H1 (cell line): ENCODE measurements around the gene CRAT. TPM values are rescaled to one million over a fixed set of nuclear protein-coding genes. Genes with fewer than 3 reads are reported as not detected.

ENCODE experiments used
- POLR2AphosphoS5 ChIP-seq: IDR thresholded peaks from 2 replicates; pipeline ENCODE4 v1.6.1; 2011; ENCODE audit warnings: low read depth, low read length
- RNF2 ChIP-seq: fragments of 200-900, 300-1000 bp; sonication (generic); IDR thresholded peaks from 2 replicates; pipeline ENCODE4 v1.7.1; 2016; ENCODE audit warnings: borderline replicate concordance, low read depth, mild to moderate bottlenecking, antibody characterized with exemption, low read length; ENCODE audit not compliant: poor library complexity, severe bottlenecking; ENCODE audit errors: missing control alignments
- polyA plus RNA-seq, 7 experiments: library from polyadenylated mRNA; depleted of rRNA in 3 of 7; stranded (reverse) in 5 of 7; unstranded in 2 of 7; fragments of >200 nt in 5 of 7; fragments of 200-250 nt in 2 of 7; gene quantifications; 1 replicate in 5 of 7; 2 replicates in 1 of 7; 4 replicates in 1 of 7; pipeline versions ENCODE4 v1.2.1 to v1.2.3, GENCODE V29; 2011 to 2013; ENCODE audit warnings: missing spikeins in 2 of 7, mixed read lengths in 2 of 7
- total RNA-seq: library from RNA; stranded (reverse); fragmentation: NEBNext Ultra II Directional; extraction: Animal tissue kit (Norgen Biotek cat#: 25700); gene quantifications from 2 replicates; pipeline ENCODE4 v1.2.1, GENCODE V29; 2021
- TF ChIP-seq, protein P1 (sequence below): IDR thresholded peaks from 2 replicates; pipeline ENCODE4 v1.6.1; 2012; ENCODE audit warnings: inconsistent platforms

CRAT gene
- total and polyA plus RNA-seq, 2 of the 8 experiments (the other 6 are each of a cell fraction or from before 2014, with no cell fraction given), result 8.2 to 17.3 TPM

DNA sequence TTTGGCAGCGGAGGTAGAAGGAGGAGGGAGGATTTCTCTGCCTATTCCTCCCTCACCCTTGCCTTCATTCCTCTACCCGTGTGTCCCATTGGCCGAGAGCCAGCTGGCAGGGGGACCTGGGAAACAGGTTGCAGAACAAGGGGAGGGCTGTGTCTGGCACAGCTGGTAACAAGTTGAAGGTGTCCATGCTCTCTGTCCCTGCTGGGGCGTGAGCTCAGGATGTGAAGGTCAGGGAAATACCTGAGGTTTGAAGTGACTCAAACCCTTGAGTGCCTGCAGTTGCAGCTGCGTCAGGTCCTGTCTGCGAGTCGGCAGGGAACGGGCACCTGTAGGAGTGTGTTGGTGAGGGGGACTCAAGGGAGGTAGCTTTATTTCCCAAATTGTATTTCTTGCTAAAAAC lies 58.0 kb downstream of the CRAT start (continued):
- TF ChIP-seq RNF2, result no peak
- no peak for TF ChIP-seq POLR2AphosphoS5
- TF ChIP-seq, protein P1, sequence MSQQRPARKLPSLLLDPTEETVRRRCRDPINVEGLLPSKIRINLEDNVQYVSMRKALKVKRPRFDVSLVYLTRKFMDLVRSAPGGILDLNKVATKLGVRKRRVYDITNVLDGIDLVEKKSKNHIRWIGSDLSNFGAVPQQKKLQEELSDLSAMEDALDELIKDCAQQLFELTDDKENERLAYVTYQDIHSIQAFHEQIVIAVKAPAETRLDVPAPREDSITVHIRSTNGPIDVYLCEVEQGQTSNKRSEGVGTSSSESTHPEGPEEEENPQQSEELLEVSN, result no peak

Other genes starting within 250 kb of the CRAT start
- gene KYAT1, start 228.8 kb downstream of the CRAT start, total RNA-seq, result 28.5 and 30.4 TPM in 2 replicates
- gene KYAT1, start 228.8 kb downstream of the CRAT start, polyA plus RNA-seq (2011; rRNA removed), result 42.2 and 56.6 TPM in 2 replicates
- gene LRRC8A, start 228.7 kb downstream of the CRAT start, total RNA-seq, result 103 and 106 TPM in 2 replicates
- 111 and 114 TPM in 2 replicates for gene LRRC8A, start 228.7 kb downstream of the CRAT start, polyA plus RNA-seq (2011; rRNA removed)
- 14.1 and 18.1 TPM in 2 replicates for gene PHYHD1, start 189.8 kb downstream of the CRAT start, total RNA-seq
- gene PHYHD1, start 189.8 kb downstream of the CRAT start, polyA plus RNA-seq (2011; rRNA removed), result 25.6 and 33.2 TPM in 2 replicates
- 17.2 and 18.8 TPM in 2 replicates for gene DOLK, start 163.2 kb downstream of the CRAT start, total RNA-seq
- 39.1 and 44.3 TPM in 2 replicates for gene DOLK, start 163.2 kb downstream of the CRAT start, polyA plus RNA-seq (2011; rRNA removed)
- 95.0 and 111 TPM in 2 replicates for gene NUP188, start 163.1 kb downstream of the CRAT start, total RNA-seq
- 90.1 and 107 TPM in 2 replicates for gene NUP188, start 163.1 kb downstream of the CRAT start, polyA plus RNA-seq (2011; rRNA removed)
- gene SH3GLB2, start 82.5 kb downstream of the CRAT start, total RNA-seq, result 52.7 and 54.9 TPM in 2 replicates
- 79.9 and 95.9 TPM in 2 replicates for gene SH3GLB2, start 82.5 kb downstream of the CRAT start, polyA plus RNA-seq (2011; rRNA removed)
- gene MIGA2, start 74.2 kb downstream of the CRAT start, total RNA-seq, result 30.9 and 39.0 TPM in 2 replicates
- 24.6 and 36.6 TPM in 2 replicates for gene MIGA2, start 74.2 kb downstream of the CRAT start, polyA plus RNA-seq (2011; rRNA removed)
- gene DOLPP1, start 29.7 kb downstream of the CRAT start, total RNA-seq, result 36.0 and 38.8 TPM in 2 replicates
- 45.3 and 56.0 TPM in 2 replicates for gene DOLPP1, start 29.7 kb downstream of the CRAT start, polyA plus RNA-seq (2011; rRNA removed)
- gene PTPA, start 622 bp upstream of the CRAT start, total RNA-seq, result 145 and 156 TPM in 2 replicates
- 114 and 158 TPM in 2 replicates for gene PTPA, start 622 bp upstream of the CRAT start, polyA plus RNA-seq (2011; rRNA removed)
- 1.0 and 1.2 TPM in 2 replicates for gene IER5L, start 67.5 kb upstream of the CRAT start, total RNA-seq
- 0.65 and 0.96 TPM in 2 replicates for gene IER5L, start 67.5 kb upstream of the CRAT start, polyA plus RNA-seq (2011; rRNA removed)